ENCODE measurements around the gene TRIO.

DNA sequence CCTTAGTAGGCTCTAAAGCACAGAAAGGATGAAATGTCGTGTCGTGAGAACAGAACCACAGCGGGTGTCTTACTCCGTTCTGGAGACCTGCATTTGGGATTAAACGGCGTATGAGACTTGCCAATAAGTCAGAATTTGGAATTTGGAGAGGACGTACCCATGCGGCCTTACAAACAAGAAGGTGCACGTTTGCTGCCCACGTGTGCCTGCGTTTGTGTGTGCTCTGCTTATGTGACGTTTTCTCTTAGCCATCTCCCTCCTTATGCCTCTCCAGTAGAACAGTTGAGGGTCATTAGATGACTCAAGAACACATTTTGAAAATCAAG is 266.9 kb downstream of the TRIO start:
- TF ChIP-seq EZH2 (IDR thresholded peaks at IDR 0.05; ENCODE audit: borderline replicate concordance) = no peak
- TF ChIP-seq, protein P1, sequence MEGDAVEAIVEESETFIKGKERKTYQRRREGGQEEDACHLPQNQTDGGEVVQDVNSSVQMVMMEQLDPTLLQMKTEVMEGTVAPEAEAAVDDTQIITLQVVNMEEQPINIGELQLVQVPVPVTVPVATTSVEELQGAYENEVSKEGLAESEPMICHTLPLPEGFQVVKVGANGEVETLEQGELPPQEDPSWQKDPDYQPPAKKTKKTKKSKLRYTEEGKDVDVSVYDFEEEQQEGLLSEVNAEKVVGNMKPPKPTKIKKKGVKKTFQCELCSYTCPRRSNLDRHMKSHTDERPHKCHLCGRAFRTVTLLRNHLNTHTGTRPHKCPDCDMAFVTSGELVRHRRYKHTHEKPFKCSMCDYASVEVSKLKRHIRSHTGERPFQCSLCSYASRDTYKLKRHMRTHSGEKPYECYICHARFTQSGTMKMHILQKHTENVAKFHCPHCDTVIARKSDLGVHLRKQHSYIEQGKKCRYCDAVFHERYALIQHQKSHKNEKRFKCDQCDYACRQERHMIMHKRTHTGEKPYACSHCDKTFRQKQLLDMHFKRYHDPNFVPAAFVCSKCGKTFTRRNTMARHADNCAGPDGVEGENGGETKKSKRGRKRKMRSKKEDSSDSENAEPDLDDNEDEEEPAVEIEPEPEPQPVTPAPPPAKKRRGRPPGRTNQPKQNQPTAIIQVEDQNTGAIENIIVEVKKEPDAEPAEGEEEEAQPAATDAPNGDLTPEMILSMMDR (IDR thresholded peaks at IDR 0.05; ENCODE audit: poor library complexity) = no peak
- TF ChIP-seq EZH2phosphoT487 (IDR thresholded peaks at IDR 0.05; ENCODE audit: low read depth, severe bottlenecking, unreplicated experiment) = no peak
